K562 (cell line): ENCODE data around the gene FZD8.

Experiments used
- ATF7 ChIP-seq: fragments of 450-650 bp; IDR thresholded peaks from 2 replicates; pipeline ENCODE4 v1.7.1; 2014; ENCODE audit warnings: mild to moderate bottlenecking, moderate library complexity
- MYBL2 ChIP-seq, 2 experiments: fragments of 450-650 bp in 1 of 2; sonication (generic) in 1 of 2; formaldehyde crosslinking in 1 of 2; IDR thresholded peaks; 2 replicates each; pipeline versions ENCODE4 v1.6.1 to v1.8.1; 2017 to 2022; ENCODE audit warnings: borderline replicate concordance in 1 of 2, inconsistent platforms in 1 of 2, low read depth in 1 of 2, mild to moderate bottlenecking in 1 of 2, missing genetic modification reagents in 1 of 2, moderate library complexity in 1 of 2
- PTBP1 ChIP-seq: fragments of 200-400 bp; formaldehyde crosslinking; IDR thresholded peaks from 2 replicates; pipeline ENCODE4 v1.6.1; 2017; ENCODE audit warnings: low read depth, low read length
- RAD21 ChIP-seq, 2 experiments: fragments of 250-450 bp in 1 of 2; fragments of 450-650 bp in 1 of 2; sonication (Bioruptor Pico) in 1 of 2; formaldehyde crosslinking in 1 of 2; IDR thresholded peaks in 1 of 2; conservative IDR thresholded peaks in 1 of 2; 2 replicates each; pipeline versions ENCODE4 v1.4.0 to v1.8.0; 2020 to 2022; ENCODE audit warnings: mild to moderate bottlenecking in 2 of 2, moderate library complexity in 1 of 2
- ZNF197 ChIP-seq: fragments of 200-800 bp; sonication (Bioruptor generic); IDR thresholded peaks from 2 replicates; pipeline ENCODE4 v1.6.1; 2016; ENCODE audit warnings: low read depth, missing genetic modification characterization, missing compliant biosample characterization
- ZNF274 ChIP-seq: IDR thresholded peaks from 2 replicates; pipeline ENCODE4 v1.6.1; 2011; ENCODE audit warnings: low read depth, mild to moderate bottlenecking, low read length, moderate library complexity, borderline replicate concordance
- TF ChIP-seq, protein P1 (sequence below): IDR thresholded peaks from 3 replicates; pipeline ENCODE4 v1.6.1; 2011; ENCODE audit warnings: borderline replicate concordance, mild to moderate bottlenecking; ENCODE audit not compliant: insufficient read length, insufficient read depth

- TF ChIP-seq ZNF197 (CRISPR knock-in tag) = no peak
- no peak for TF ChIP-seq MYBL2 (IDR thresholded peaks at IDR 0.05; ENCODE audit: low read depth)
- TF ChIP-seq MYBL2 (CRISPR knock-in tag; IDR thresholded peaks at IDR 0.05; ENCODE audit: borderline replicate concordance) = no peak
- TF ChIP-seq, protein P1, sequence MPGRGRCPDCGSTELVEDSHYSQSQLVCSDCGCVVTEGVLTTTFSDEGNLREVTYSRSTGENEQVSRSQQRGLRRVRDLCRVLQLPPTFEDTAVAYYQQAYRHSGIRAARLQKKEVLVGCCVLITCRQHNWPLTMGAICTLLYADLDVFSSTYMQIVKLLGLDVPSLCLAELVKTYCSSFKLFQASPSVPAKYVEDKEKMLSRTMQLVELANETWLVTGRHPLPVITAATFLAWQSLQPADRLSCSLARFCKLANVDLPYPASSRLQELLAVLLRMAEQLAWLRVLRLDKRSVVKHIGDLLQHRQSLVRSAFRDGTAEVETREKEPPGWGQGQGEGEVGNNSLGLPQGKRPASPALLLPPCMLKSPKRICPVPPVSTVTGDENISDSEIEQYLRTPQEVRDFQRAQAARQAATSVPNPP = no peak
- no peak for TF ChIP-seq ATF7
- no peak for TF ChIP-seq RAD21 (CRISPR knock-in tag; conservative IDR thresholded peaks at IDR 0.05 in 1 of 2, IDR thresholded peaks at IDR 0.05 in 1 of 2)
- TF ChIP-seq ZNF274 = no peak
- no peak for TF ChIP-seq PTBP1
Measured at GRCh38 chr10:35667971-35668370, 25.9 kb upstream of the FZD8 start.
